ENCODE measurements around the gene KRTAP10-3.

The KRTAP10-3 gene

GRCh38 chr21:44595524-44595923, 36.9 kb upstream of the KRTAP10-3 start:
- H3K9me2 ChIP-seq (replicated peaks; ENCODE audit: insufficient read depth, low read length): no peaks in the 10 kb centered on the region
- H4K20me1 ChIP-seq (ENCODE audit: low read depth, low read length): no peaks in the 10 kb centered on the region
- no peaks in the 10 kb centered on the region for H3K36me3 ChIP-seq (ENCODE audit: low read length)
- no peak overlapping the region for H3K27ac ChIP-seq (ENCODE audit: low read depth, low read length)
- H3K9ac ChIP-seq (ENCODE audit: low read length): no peak overlapping the region
- H3K4me3 ChIP-seq (ENCODE audit: insufficient read depth, low read length, poor library complexity, severe bottlenecking): no peak overlapping the region
- no peaks in the 10 kb centered on the region for H3K27me3 ChIP-seq (ENCODE audit: low read length)
- no peaks in the 10 kb centered on the region for H3K79me2 ChIP-seq (ENCODE audit: insufficient read depth, low read length)
- H3K4me2 ChIP-seq (ENCODE audit: low read depth, low read length, poor library complexity, severe bottlenecking): no peak overlapping the region
- no peak for TF ChIP-seq EZH2phosphoT487 (conservative IDR thresholded peaks at IDR 0.05; ENCODE audit: low read length)
- TF ChIP-seq, protein P1, sequence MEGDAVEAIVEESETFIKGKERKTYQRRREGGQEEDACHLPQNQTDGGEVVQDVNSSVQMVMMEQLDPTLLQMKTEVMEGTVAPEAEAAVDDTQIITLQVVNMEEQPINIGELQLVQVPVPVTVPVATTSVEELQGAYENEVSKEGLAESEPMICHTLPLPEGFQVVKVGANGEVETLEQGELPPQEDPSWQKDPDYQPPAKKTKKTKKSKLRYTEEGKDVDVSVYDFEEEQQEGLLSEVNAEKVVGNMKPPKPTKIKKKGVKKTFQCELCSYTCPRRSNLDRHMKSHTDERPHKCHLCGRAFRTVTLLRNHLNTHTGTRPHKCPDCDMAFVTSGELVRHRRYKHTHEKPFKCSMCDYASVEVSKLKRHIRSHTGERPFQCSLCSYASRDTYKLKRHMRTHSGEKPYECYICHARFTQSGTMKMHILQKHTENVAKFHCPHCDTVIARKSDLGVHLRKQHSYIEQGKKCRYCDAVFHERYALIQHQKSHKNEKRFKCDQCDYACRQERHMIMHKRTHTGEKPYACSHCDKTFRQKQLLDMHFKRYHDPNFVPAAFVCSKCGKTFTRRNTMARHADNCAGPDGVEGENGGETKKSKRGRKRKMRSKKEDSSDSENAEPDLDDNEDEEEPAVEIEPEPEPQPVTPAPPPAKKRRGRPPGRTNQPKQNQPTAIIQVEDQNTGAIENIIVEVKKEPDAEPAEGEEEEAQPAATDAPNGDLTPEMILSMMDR (IDR thresholded peaks at IDR 0.05; ENCODE audit: insufficient read depth, low read length, poor library complexity, severe bottlenecking): no peak
- no peak overlapping the region for H2AFZ ChIP-seq (ENCODE audit: low read depth, low read length, severe bottlenecking)
- H3K9me3 ChIP-seq (ENCODE audit: insufficient read depth, low read length): no peaks in the 10 kb centered on the region
- H3F3A ChIP-seq (ENCODE audit: insufficient read depth): no peaks in the 10 kb centered on the region

DNA sequence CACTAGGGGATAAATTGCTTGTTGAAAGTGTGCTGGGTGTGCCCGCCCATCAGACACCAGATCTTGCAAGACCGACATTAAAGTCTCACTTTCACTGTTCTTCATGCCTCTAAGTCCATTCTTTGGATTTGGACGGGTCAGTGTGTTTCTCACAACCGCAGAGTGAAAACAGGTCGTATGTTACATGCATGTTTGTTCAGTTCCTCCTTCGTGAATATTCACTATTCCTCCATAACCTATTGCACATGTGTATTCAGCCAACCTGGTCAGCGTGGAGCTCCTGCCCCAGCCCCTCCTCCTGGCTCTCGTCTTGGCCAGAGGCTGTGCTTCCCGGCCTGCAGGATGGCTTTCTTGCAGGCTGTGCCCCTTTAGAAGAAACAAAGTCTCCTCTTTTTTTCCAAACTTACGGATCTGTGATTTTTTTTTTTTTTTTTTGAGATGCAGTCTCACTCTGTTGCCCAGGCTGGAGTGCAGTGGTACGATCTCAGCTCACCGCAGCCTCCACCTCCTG, 35.9 kb upstream of the KRTAP10-3 start:
- no peaks in the 10 kb centered on the region for H3K36me3 ChIP-seq (ENCODE audit: low read length)
- H3K27me3 ChIP-seq (ENCODE audit: low read length): no peaks in the 10 kb centered on the region
- H3K9ac ChIP-seq (ENCODE audit: low read length): no peak overlapping the region
- H3K9me2 ChIP-seq (replicated peaks; ENCODE audit: insufficient read depth, low read length): no peaks in the 10 kb centered on the region
- no peak overlapping the region for H3K4me3 ChIP-seq (ENCODE audit: insufficient read depth, low read length, poor library complexity, severe bottlenecking)
- H3K4me2 ChIP-seq (ENCODE audit: low read depth, low read length, poor library complexity, severe bottlenecking): no peak overlapping the region
- H2AFZ ChIP-seq (ENCODE audit: low read depth, low read length, severe bottlenecking): no peak overlapping the region
- H4K20me1 ChIP-seq (ENCODE audit: low read depth, low read length): no peaks in the 10 kb centered on the region
- H3K27ac ChIP-seq (ENCODE audit: low read depth, low read length): no peak overlapping the region
- no peaks in the 10 kb centered on the region for H3K79me2 ChIP-seq (ENCODE audit: insufficient read depth, low read length)
- TF ChIP-seq, protein P1 (IDR thresholded peaks at IDR 0.05; ENCODE audit: insufficient read depth, low read length, poor library complexity, severe bottlenecking): no peak
- TF ChIP-seq EZH2phosphoT487 (conservative IDR thresholded peaks at IDR 0.05; ENCODE audit: low read length): no peak
- H3F3A ChIP-seq (ENCODE audit: insufficient read depth): no peaks in the 10 kb centered on the region
- no peaks in the 10 kb centered on the region for H3K9me3 ChIP-seq (ENCODE audit: insufficient read depth, low read length)

GRCh38 chr21:44593598-44594405, 35.2 kb upstream of the KRTAP10-3 start:
- Histone ChIP-seq H3K9ac (ENCODE audit: low read length) (no peak overlapping the region), H3F3A (ENCODE audit: insufficient read depth) (no peaks in the 10 kb centered on the region), H3K27ac (ENCODE audit: low read depth, low read length) (no peak overlapping the region)

More at GRCh38 chr21:44593598-44594405, 35.2 kb upstream of the KRTAP10-3 start:
- Histone ChIP-seq H3K27me3 (ENCODE audit: low read length) (no peaks in the 10 kb centered on the region), H3K4me3 (ENCODE audit: insufficient read depth, low read length, poor library complexity, severe bottlenecking) (no peak overlapping the region), H2AFZ (ENCODE audit: low read depth, low read length, severe bottlenecking) (no peak overlapping the region), H4K20me1 (ENCODE audit: low read depth, low read length) (no peaks in the 10 kb centered on the region), H3K9me3 (ENCODE audit: insufficient read depth, low read length) (no peaks in the 10 kb centered on the region), H3K79me2 (ENCODE audit: insufficient read depth, low read length) (no peaks in the 10 kb centered on the region), H3K36me3 (ENCODE audit: low read length) (no peaks in the 10 kb centered on the region), H3K9me2 (replicated peaks; ENCODE audit: insufficient read depth, low read length) (no peaks in the 10 kb centered on the region), H3K4me2 (ENCODE audit: low read depth, low read length, poor library complexity, severe bottlenecking) (no peak overlapping the region)
- TF ChIP-seq EZH2phosphoT487 (conservative IDR thresholded peaks at IDR 0.05; ENCODE audit: low read length): no peak
- TF ChIP-seq, protein P1 (IDR thresholded peaks at IDR 0.05; ENCODE audit: insufficient read depth, low read length, poor library complexity, severe bottlenecking): no peak
